HG03108 (cell line): ENCODE results near the gene DIDO1.

ENCODE experiments used
- ATAC-seq: cut with Tn5 transposase; IDR thresholded peaks from one replicate; pipeline ENCODE4 v1.9.1; 2021; ENCODE audit warnings: moderate library complexity; ENCODE audit not compliant: unreplicated experiment

Gene DIDO1

DNA sequence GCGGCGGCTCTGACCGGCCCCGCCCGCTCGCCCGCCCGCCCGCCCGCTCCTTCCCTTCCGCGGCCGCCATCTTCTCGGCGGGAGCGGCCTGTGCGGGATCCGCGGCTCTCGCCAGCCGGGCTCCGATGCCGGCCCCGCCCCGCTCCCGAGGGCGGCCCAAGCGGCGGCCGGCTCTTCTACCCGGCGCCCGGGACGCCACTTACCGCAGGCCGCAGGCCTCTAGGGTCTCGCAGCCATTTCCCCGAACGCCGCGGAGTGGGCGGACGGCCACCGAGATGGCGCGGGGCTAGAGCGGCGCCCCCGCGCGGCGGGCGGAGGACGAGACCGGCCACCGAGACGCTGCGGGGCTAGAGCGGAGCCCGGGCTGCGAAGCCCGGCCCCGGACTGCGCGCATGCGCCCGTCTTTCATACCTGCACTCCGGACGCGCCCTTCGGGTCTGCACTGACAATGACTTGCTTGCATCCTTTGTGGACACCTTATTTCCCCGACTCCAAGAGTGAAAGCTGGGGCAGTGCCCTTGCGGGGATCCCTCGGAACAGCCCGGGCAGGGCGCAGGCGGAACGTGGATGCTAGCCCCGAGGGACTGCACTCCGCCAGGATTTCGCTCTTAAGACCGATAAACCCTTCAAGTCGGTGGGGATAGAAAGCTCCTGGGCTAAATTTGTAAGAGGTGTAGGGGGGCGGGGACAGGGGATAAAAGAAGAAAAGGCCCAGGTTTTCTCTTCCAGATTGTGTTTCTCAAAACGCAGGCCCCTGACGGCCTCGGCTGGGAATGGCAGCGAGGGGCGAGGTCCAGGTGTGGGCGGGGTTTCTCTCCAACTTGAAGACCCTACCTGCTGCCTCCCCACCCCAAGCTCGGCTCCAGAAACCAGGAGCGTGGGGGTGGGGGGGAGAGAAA is at the start of gene DIDO1:
DIDO1 (minus strand) TSS at position 277 of the 899 bp plus-strand sequence.
- ATAC-seq = peak; percentile 81

DNA sequence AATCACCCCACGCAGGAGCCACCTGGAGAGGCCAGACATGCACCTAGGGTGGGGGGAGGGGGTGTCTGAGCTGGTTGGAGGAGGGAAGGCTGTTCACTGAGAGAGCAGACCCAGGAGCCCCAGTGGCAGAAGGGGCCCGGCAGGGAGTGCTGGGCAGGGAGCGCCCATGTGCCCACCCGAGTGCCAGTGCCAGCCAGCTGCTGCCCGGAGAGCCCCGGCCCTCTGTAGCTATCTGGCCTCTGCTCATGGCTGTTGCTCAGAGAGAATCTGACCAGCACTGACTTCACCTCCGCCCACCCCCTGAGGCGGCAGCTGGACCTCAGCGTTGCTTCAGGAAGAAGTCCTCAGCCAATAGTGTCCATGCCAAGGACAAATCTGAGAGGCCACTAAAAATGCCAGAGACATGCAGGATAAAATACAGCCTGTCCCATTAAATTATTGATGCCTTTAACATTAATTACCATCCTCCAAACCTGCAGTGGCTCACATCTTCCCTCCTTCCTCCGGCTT is 49.0 kb upstream of the DIDO1 start:
- ATAC-seq = no peak

DNA sequence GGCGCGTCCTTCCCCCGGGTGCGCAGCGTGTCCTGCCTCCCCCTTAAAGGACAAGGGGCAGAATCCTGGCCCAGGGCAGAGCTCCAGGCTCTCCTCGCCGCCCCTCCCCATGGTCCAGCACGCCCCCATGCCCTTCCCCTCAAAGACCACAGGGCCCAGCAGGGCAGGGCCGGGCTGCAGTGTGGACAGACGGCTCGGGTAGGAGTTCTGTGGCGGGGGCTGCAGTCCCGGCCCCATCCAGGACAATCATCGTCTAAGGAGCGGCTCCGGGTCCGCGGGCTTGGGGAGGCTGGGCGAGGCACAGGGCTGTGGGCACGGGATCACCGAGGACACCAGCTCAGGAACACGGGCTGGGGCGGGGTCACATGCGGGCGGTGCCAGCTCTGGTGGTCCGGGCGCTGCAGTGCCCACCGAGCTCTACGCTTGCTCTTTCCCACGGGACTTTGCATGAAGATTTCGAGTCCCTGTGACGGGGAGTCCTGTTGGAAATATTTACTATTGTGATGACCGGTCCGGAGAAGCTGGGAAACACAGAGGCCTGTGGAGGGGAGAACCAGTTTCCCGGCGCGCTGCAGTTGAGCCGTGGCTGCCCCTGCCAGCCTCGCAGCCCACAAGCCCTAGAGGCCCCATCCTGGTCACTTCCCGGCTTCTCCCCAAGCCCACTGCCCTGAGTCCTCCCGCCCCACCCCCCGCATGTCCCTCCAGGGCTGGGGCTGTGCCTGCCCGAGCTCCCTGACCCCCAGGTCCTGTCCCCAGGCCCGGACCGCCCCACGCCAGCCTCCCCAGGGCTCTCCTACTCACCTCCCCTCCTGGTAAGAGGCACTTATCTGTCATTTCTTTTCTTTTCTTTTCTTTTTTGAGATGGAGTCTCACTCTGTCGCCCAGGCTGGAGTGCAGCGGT is 46.8 kb upstream of the DIDO1 start:
- ATAC-seq = no peak

DNA sequence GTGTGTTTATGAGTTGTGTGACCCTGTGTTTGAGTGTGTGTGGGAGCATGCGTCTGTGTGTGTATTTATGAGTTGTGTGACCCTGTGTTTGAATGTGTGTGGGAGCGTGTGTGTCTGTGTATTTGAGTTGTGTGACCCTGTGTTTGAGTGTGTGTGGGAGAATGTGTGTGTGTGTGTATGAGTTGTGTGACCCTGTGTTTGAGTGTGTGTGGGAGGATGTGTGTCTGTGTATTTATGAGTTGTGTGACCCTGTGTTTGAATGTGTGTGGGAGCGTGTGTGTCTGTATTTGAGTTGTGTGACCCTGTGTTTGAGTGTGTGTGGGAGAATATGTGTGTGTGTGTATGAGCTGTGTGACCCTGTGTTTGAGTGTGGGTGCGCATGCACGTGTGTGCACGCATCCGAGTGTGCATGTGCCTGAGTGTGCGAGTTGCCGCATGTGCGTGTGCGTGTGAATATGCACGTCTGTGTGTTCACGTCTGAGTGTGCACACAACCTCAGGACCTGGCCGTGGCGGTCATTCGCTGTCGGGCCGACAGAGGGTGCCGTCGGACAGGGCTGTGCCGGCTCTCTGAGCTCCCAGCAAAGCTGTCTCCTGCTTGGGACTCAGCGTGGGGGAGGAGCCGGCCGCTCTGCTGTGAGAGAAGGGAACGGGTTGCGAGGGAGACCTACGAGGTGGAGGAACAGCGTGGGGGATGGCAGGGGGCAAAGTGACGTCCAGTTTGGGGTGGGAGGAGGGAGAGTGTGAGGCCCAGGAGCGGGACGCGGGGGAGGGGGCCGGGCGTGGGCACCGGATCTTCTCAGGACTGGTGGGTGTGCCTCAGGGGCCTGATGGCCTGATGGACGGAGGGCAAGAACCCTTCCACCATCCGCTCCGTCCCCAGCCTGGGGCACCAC is 45.9 kb upstream of the DIDO1 start:
- ATAC-seq = peak; percentile 79

DNA sequence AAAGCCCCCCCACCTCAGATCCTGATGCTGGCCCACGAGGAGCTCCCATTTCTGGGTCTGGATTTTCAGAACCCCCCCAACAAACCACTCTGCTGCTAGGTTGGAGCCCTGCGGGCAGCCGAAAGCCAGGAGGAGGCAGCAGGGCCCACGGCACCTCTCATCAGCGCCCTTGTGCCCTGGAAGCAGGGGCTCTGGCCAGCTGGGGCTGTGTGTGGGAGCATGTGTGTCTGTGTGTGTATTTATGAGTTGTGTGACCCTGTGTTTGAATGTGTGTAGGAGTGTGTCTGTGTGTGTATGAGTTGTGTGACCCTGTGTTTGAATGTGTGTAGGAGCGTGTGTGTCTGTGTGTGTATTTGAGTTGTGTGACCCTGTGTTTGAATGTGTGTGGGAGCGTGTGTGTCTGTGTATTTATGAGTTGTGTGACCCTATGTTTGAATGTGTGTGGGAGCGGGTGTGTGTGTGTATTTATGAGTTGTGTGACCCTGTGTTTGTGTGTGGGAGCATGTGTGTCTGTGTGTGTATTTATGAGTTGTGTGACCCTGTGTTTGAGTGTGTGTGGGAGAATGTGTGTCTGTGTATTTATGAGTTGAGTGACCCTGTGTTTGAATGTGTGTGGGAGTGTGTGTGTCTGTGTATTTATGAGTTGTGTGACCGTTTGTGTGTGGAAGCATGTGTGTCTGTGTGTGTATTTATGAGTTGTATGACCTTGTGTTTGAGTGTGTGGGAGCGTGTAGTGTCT is 45.1 kb upstream of the DIDO1 start:
- ATAC-seq = no peak

DNA sequence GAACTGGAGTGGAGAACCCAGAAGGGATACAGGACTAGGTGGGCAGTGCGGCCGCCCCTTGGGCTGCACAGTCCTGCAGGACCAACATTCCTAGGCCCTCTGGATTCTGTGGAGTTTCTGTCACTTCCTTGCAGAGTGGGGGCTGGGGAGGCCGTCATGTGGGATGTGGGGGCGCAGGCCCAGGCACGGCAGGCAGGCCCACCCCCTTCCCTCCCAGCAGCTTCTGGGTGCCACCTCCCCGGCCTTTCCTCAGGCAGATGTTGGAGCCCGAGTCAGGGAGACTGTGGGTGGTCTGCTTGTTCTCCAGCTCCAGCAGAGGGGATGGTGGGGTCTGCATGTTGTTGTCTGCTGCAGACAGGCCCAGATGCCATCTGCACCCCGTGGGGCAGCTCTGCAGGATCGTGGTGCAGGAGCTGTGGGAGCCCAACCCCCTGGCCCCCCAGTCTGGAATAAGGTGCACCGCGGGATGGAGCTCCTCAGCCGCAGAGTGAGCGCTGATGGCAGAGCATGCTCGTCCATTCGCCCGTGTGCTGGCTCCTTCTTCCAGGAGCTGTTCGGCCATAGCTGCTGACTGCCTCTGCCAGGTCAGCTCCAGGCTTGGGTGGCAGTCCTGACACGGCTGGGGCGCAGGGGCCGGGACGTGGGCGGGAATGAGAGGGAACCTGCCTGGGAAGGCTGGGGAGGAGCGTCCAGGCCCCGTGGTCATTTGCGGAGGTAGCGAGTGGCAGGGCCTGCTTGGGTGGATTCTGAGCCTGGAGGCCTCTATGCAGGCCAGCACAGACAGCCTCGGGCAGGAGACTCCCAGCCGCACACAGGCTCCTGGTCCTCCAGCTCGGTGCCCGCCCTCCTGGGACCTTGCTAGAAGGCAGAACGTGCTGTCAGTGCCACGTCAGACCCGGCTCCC is 44.3 kb upstream of the DIDO1 start:
- no peak for ATAC-seq

DNA sequence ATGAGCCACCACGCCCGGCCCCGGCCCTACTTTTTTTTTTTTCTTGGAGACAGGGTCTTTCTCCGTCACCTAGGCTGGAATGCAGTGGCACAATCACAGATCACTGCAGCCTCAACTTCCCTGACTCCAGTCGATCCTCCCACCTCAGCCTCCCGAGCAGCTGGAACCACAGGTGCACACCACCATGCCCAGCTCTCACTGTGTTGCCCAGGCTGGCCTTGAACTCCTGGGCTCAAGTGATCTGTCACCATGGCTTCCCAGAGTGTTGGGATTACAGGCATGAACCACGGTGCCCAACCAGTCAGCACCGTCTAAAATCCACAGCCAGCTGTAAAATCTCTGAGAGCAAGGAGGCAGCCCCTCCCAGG is 43.6 kb upstream of the DIDO1 start:
- no peak for ATAC-seq

DNA sequence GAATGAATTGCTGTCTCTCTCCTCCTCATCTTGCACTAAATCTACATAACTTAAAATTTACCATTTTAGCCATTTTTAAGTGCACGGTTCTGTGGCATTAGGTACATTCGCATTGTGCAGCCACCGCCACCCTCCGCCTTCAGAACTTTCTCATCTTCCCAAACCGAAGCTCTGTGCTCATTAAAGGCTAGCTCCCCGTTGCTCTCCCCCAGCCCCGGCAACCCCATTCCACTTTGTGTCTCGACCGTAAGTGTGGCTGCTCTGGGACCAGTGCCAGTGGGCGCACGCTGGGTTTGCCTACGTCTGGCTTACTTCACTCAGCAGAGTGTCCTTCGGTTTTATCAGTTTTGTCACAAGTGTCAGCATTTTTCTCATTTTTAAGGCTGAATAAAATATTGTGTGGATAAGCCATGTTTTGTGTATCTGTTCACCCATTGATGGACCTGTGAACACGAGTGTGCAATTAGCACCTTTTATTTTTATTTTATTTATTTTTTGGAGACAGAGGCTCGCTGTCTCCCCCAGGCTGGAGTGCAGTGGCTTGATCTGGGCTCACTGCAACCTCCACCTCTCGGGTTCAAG is 43.0 kb upstream of the DIDO1 start:
- ATAC-seq = no peak

DNA sequence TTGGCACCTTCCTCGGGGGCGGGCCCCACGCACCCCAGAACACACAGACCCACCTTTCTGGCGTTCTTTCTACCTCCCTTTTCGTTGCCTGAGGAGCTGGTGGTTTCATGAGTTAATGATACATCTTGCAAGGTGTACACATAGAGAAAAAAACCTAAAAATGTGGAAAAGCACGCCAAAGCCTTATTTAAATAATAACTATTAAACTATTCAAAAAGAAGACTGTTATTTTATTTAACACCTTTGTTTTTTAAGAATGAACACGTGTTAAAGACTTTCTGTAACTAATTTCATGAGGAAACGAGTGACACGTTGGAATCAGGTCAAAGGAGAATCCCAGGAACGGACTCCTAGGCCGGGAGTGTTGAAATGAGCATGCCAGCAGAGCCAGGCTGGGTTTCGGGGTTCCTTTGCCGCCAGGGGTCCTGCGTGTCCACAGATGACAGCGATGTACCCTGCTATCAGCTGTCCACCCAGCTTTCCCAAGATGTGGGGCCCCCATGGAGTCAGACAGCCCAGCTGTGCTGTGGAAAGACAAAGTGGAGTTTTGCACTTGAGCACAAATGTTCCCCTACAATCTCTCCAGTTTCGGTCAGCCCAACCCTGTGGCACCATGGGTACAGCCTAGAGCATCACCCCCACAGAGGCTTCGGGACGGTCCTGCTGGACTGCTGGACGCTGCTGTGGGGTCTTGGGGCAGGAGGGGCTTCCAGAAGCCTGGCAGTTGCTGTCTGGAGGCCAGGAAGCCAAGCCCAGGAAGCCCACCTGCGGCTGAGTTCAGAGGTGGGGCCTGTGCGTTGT is 42.3 kb upstream of the DIDO1 start:
- ATAC-seq = no peak

DNA sequence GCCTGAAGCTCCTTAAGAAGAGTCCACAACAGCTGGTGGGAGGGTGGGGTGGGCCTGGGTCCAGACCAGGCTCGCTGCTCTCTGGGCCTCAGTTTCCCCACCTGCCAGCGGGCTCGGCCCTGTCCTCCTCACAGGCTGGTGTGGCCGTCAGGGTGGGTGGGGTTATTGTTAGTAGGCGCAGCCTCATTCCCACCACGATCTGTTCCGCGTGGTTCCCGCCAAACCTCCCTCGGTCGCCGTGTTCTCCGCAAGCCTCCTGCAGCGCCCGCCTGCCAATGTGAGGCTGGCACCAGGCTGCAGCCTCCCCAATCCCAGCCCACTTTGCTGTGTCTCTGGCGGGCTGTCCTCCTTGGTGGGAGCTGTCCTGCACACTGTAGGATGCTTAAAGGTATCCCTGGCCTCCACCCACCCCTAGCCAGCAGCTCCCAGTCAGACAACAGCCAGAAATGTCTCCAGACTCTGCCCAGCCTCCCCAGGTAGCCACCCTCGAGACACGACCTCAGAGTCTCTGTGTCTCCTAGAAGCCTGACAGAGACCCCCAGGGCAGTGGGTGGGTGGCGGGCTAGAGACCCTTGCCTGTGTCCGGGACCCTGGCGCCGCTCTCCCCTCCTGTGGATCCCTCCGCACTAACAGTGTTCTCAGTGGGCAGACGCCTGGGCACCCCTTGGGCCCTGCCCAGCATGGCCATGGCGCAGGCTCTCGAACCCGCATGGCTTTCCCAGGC is 41.5 kb upstream of the DIDO1 start:
- ATAC-seq = no peak

DNA sequence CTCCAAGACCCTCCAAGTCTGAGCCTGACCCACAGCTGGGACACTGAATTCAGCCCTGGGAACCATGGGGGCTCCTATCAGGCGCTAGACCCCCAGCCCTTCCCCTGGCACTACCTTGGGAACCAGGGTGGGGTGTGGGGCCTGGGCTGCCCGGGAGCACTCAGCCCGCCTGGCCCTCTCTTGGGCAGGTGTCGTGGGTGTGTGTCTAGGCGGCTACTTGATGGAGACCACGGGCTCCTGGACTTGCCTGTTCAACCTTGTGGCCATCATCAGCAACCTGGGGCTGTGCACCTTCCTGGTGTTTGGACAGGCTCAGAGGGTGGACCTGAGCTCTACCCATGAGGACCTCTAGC is 40.8 kb upstream of the DIDO1 start:
- ATAC-seq = no peak

DNA sequence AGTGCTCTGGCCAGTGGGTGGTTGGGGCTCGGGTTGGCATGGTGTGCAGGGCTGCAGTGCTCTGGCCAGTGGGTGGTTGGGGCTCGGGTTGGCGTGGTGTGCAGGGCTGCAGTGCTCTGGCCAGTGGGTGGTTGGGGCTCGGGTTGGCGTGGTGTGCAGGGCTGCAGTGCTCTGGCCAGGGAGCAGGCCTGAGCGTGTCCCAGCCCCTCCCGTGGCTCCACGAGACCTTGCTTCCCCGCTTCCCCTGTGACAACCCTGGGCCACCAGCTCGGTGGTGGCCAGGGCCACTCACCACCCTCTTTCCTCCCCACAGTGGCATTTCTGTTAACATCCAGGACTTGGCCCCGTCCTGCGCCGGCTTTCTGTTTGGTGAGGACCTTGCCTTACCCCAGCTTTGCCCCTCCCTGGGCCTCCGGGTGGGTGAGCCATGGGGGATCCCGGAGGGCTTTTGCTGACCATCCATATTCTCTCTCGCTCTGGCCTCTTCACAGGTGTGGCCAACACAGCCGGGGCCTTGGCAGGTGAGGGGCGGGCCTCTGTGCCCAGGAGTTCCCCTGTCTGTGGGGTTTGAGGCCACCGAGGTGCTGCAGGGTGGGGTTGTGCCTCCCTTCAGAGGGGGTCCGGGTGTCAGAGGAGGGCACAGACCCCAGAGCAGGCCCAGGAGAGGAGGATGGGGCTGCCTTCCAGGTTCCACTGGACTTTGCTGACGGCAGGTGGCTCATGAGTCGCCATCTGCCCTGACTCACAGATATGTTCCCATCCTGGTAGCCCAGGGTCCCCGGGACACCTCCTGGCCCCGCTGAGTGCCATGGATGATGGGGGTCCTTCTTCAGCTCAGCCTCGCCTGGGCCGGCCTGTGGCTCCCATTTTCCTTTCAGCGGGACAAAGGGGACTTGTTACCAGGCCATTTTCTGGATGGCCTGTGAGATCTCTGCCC is 40.2 kb upstream of the DIDO1 start:
- no peak for ATAC-seq

DNA sequence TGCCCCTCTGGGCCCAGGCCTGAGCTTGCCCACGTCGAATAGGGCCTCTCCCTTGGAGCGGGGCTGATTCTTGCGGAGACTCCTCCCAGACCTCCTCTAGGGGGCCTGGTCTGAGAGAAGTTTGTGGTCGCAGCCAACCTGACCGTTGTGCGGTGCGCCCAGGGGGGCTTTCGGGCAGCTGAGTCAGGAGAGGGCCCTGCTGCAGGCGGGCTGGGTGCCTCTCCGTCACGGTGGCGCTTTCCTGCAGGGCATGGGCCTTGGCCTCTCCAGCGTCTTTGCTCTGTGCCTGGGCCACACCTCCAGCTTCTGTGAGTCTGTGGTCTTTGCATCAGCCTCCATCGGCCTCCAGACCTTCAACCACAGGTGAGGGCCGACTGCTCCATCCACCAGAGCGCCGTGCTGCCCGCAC is 39.1 kb upstream of the DIDO1 start:
- ATAC-seq = no peak

DNA sequence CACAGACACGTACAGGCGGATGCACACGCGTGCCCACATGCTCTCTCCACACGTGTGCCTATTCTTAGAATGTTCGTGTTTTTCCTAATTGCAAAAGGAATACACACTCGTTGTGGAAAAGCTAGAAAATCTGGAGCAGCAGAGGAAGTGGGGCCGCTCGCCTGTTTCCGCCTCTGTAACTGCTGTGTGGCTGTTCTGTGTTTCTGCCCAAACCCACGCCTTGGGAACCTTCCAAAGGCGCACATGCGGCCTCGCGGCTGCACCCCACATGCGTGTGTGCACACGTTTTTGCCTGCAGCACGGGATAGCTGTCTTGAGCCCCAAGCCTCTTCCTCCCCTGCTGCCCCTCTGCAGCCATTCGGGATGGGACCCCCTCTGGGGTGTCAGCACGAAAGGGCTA is 38.4 kb upstream of the DIDO1 start:
- ATAC-seq = no peak

DNA sequence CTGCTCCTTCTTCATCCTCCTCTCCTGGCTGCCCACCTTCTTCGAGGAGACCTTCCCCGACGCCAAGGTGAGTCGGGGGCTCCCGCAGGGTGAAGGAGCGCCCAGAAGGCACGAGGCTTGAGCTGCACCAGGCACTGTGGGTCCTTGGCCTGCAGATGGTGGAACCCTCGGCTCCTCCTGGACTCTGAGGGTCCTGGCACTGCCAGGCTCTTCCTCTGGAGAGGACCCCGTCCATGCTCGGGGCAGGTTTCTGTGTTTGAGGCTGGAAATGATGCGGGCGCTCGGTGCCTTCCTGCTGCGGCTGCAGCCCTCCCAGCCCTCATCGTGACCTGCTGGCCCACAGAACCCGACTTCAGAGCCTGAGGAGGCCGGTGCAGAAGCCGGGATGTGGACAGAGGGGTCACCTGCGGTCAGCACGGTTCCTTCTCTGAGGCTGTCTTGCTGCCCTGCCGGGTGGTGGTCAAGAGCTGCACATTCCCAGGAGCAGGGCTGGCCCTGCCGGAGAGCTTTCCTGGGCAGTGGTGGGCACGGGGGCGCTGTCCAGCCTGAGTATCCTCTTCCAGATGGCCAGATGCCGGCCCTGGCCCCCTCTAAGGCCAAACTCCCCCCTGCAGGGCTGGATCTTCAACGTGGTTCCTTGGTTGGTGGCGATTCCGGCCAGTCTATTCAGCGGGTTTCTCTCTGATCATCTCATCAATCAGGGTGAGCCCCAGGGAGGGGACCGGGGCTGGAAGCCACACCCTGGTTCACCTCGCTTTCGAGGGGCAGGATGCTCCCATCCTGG is 37.5 kb upstream of the DIDO1 start:
- no peak for ATAC-seq
